Body of pancreas (tissue), 4 donors: ENCODE data around the gene GRK7. TPM values are rescaled to one million over a fixed set of nuclear protein-coding genes. Genes with fewer than 3 reads are reported as not detected.
"Not testable (repeated sequence)": the region's sequence is repeated elsewhere in the genome, so short reads cannot be mapped to it uniquely, and the experiment has no call there.

ENCODE experiments used
- ATAC-seq: fragments of 150-250 bp; one replicate; pipeline ENCODE4 v1.9.1; 2016
- DNase-seq, 4 donors: peaks; one replicate each; pipeline ENCODE4 v3.0.0-alpha.2; 2019
- H3K27ac ChIP-seq, 4 donors: fragments of 200-600 bp; sonication (generic); 1 replicate in 3 of 4; 2 replicates in 1 of 4; pipeline versions ENCODE4 v1.5.1 to v1.6.1; 2016 to 2019; ENCODE audit warnings: mild to moderate bottlenecking in 1 of 4, mixed read lengths in 1 of 4, moderate library complexity in 1 of 4
- H3K27me3 ChIP-seq, 2 donors: fragments of 200-600 bp; sonication (generic); one replicate each; pipeline ENCODE4 v1.6.0; 2016; ENCODE audit warnings: mild to moderate bottlenecking in 1 of 2
- H3K36me3 ChIP-seq, 2 donors: fragments of 200-600 bp; sonication (generic); replicated peaks in 1 of 2; 2 replicates each; pipeline ENCODE4 v1.5.1; 2016; ENCODE audit warnings: low read depth in 2 of 2; ENCODE audit not compliant: insufficient read depth in 1 of 2
- H3K4me1 ChIP-seq: fragments of 200-600 bp; sonication (generic); one replicate; pipeline ENCODE4 v1.6.0; 2016
- H3K4me3 ChIP-seq, 2 donors: fragments of 200-600 bp; sonication (generic); 1 replicate in 1 of 2; 2 replicates in 1 of 2; pipeline ENCODE4 v1.5.1; 2016 to 2019
- H3K9me3 ChIP-seq, 3 donors: fragments of 200-600 bp; sonication (generic); 1 replicate in 2 of 3; 2 replicates in 1 of 3; pipeline ENCODE4 v1.5.1; 2016
- CTCF ChIP-seq, 7 experiments: fragments of 450-650 bp in 4 of 7; fragments of 200-600 bp in 3 of 7; sonication (generic) in 3 of 7; IDR thresholded peaks; one replicate each; pipeline ENCODE4 v1.5.1; 2016 to 2019; ENCODE audit warnings: antibody characterized with exemption in 7 of 7
- POLR2A ChIP-seq, 3 donors: fragments of 450-650 bp; IDR thresholded peaks; one replicate each; pipeline ENCODE4 v1.6.1; 2016; ENCODE audit warnings: antibody characterized with exemption in 3 of 3, mild to moderate bottlenecking in 2 of 3
- WGBS, 2 donors: methylation state at CpG; one replicate each; pipeline ENCODE4 v1.1.5; 2017; 5-methylcytosine and 5-hydroxymethylcytosine counted together
- intact Hi-C: fragments of 100-400 bp; cut with DNase I; formaldehyde crosslinking; loops from one replicate; pipeline ENCODE4 v1.15.1; 2023
- total RNA-seq, 2 donors: library from RNA; depleted of rRNA; stranded (reverse); fragments of >200 nt; gene quantifications; one replicate each; pipeline ENCODE4 v1.1.0, GENCODE V29; 2016

Gene GRK7
- total RNA-seq, 2 donors from 2014 or later, result not detected

- Histone ChIP-seq H3K27ac (no peak overlapping the region), H3K4me3 (no peak overlapping the region), H3K27me3 (no peaks in the 10 kb centered on the region), H3K9me3 (no peaks in the 10 kb centered on the region), H3K4me1 (no peaks in the 10 kb centered on the region), H3K36me3 (no peaks in the 10 kb centered on the region)
- intact Hi-C loops, result no loop called here
- 51 to 62% methylated on average over 4 of the region's 4 CpGs for WGBS, 2 donors
- ATAC-seq (no peak), DNase-seq (no peak)
- TF ChIP-seq POLR2A (IDR thresholded peaks at IDR 0.05) (no peak), CTCF (IDR thresholded peaks at IDR 0.05) (no peak)
Observed at GRCh38 chr3:141782386-141782932, 19.3 kb downstream of the GRK7 start.

- Histone ChIP-seq H3K36me3 (no peaks in the 10 kb centered on the region), H3K27me3 (no peaks in the 10 kb centered on the region), H3K4me1 (no peaks in the 10 kb centered on the region), H3K27ac (no peak overlapping the region), H3K4me3 (no peak overlapping the region), H3K9me3 (no peaks in the 10 kb centered on the region)
- intact Hi-C loops, result no loop called here
- TF ChIP-seq POLR2A (IDR thresholded peaks at IDR 0.05) (no peak), CTCF (IDR thresholded peaks at IDR 0.05) (no peak)
- no peak for ATAC-seq
- 56 to 63% methylated on average over 6 of the region's 6 CpGs for WGBS, 2 donors
- DNase-seq, result no peak
Observed at GRCh38 chr3:141783632-141784031, 20.4 kb downstream of the GRK7 start.

DNA sequence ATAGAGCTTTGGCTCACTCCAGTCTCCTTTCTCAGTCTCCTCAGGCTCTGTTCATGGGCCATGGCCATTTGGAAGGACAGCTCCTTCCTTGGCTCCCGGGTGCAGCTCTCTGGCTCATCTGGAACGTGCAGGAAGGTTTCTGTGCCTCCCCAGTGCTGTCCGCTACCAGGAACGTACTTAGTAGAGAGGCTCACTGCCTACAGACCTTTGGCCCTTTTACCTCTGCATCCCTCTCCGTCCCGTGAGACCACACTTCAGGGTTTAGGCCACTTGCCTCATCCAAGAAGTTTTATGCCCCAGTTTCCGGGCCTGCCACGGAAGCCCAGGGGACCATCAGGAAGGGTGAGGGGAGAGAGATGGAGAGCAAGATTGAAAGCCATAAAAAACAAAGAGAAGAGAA, 20.9 kb downstream of the GRK7 start:
- ATAC-seq (no peak), DNase-seq (no peak)
- no peak for TF ChIP-seq POLR2A (IDR thresholded peaks at IDR 0.05)
- TF ChIP-seq CTCF (IDR thresholded peaks at IDR 0.05), result no peak
- WGBS, 2 donors, result 63 to 81% methylated on average over 3 to 8 of the region's 8 CpGs
- H3K27ac ChIP-seq, result no peak overlapping the region
- H3K36me3 ChIP-seq, result no peaks in the 10 kb centered on the region
- no peaks in the 10 kb centered on the region for H3K4me1 ChIP-seq
- H3K27me3 ChIP-seq, result no peaks in the 10 kb centered on the region
- intact Hi-C loops, result no loop called here
- no peak overlapping the region for H3K4me3 ChIP-seq
- H3K9me3 ChIP-seq, result no peaks in the 10 kb centered on the region

DNA sequence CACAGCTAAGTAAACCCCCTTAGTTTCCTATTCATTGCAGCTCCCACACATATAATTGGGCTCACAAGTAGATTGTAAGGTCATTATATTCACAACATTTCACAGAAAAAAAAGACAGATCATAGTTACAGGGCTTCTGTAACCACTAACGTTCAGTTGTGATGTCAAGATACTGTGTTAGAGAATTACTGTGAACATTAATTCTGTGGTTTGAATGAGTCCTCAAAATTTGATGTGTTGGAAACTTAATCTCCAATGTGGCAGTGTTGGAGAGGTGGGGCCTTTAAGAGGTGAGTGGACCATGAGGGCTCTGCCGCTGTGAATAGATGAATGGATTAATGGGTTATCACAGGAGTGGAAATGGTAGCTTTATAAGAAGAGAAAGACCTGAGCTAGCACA, 21.3 kb downstream of the GRK7 start:
- no peak for DNase-seq
- Histone ChIP-seq H3K27ac (no peak overlapping the region), H3K27me3 (no peaks in the 10 kb centered on the region), H3K4me3 (no peak overlapping the region), H3K9me3 (no peaks in the 10 kb centered on the region), H3K4me1 (no peaks in the 10 kb centered on the region), H3K36me3 (no peaks in the 10 kb centered on the region)
- intact Hi-C loops, result no loop called here
- TF ChIP-seq POLR2A (IDR thresholded peaks at IDR 0.05) (no peak), CTCF (IDR thresholded peaks at IDR 0.05) (no peak)
- 64 to 72% methylated on average over 2 of the region's 2 CpGs for WGBS, 2 donors
- ATAC-seq, result no peak

DNA sequence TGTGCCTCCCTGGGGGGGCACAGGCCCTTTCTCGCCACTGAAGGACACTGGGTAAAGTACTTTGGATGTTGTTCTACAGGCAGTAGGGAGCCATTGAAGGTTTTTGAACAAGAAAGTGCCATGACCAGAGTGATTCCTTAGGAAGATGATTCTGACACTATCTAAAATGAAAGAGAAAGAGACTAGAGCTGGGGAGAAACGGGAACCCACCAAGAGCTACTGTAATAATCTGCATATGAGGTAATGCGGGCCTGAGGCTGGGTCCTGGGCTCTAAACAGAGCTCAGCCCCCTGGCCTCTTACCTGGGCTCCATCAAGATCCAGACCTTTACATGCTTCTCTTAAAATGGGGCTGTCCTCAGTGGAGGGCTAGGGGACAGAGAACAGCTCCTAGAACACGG, 24.9 kb downstream of the GRK7 start:
- no peak for TF ChIP-seq CTCF (IDR thresholded peaks at IDR 0.05)
- TF ChIP-seq POLR2A (IDR thresholded peaks at IDR 0.05), result no peak

GRCh38 chr3:141788750-141789149, 25.5 kb downstream of the GRK7 start:
- DNase-seq, H3K9me3 ChIP-seq, H3K4me1 ChIP-seq, H3K27ac ChIP-seq, H3K36me3 ChIP-seq, intact Hi-C loops, H3K4me3 ChIP-seq, ATAC-seq, H3K27me3 ChIP-seq: not testable (repeated sequence)
- 71 to 78% methylated on average over 5 of the region's 5 CpGs for WGBS, 2 donors

More for the DNA sequence above, 24.9 kb downstream of the GRK7 start:
- Histone ChIP-seq H3K27ac (no peak overlapping the region), H3K9me3 (no peaks in the 10 kb centered on the region), H3K4me1 (no peaks in the 10 kb centered on the region), H3K27me3 (no peaks in the 10 kb centered on the region), H3K36me3 (no peaks in the 10 kb centered on the region), H3K4me3 (no peak overlapping the region)
- WGBS, 2 donors, result 67 to 83% methylated on average over 4 of the region's 4 CpGs
- intact Hi-C loops, result no loop called here
- no peak for ATAC-seq
- no peak for DNase-seq
